Astrocyte (in vitro differentiated cells and primary cell): ENCODE data around the gene KDM1A. TPM values are rescaled to one million over a fixed set of nuclear protein-coding genes. Genes with fewer than 3 reads are reported as not detected.

Source experiments
- DNase-seq: peaks from one replicate; pipeline ENCODE4 v3.0.0-alpha.2; 2010; ENCODE audit warnings: low read depth
- FAIRE-seq: peaks from 2 replicates; lab custom pipeline; 2011; peaks lifted over from hg19 to GRCh38; lab: Jason Lieb, UNC
- H2AFZ ChIP-seq: 2 replicates; pipeline ENCODE4 v1.6.0; 2012; ENCODE audit warnings: low read depth, low read length, inconsistent platforms
- H3K27ac ChIP-seq: 2 replicates; pipeline ENCODE4 v1.5.1; 2011; ENCODE audit warnings: low read depth, low read length, inconsistent platforms
- H3K27me3 ChIP-seq: 2 replicates; pipeline ENCODE4 v1.6.0; 2011; ENCODE audit warnings: low read length, inconsistent platforms; ENCODE audit not compliant: insufficient read depth
- H3K36me3 ChIP-seq: 2 replicates; pipeline ENCODE4 v1.5.1; 2011; ENCODE audit warnings: low read length, inconsistent platforms; ENCODE audit not compliant: insufficient read depth
- H3K4me1 ChIP-seq: 2 replicates; pipeline ENCODE4 v1.5.1; 2011; ENCODE audit warnings: low read length, inconsistent platforms; ENCODE audit not compliant: insufficient read depth
- H3K4me2 ChIP-seq: 2 replicates; pipeline ENCODE4 v1.6.0; 2012; ENCODE audit warnings: low read length, inconsistent platforms
- H3K4me3 ChIP-seq: 2 replicates; pipeline ENCODE4 v1.5.1; 2011; ENCODE audit warnings: low read depth, mild to moderate bottlenecking, low read length, inconsistent platforms; ENCODE audit not compliant: insufficient read depth
- H3K79me2 ChIP-seq: 2 replicates; pipeline ENCODE4 v1.6.0; 2012; ENCODE audit warnings: mild to moderate bottlenecking, low read length, inconsistent platforms; ENCODE audit not compliant: insufficient read depth
- H3K9ac ChIP-seq: 2 replicates; pipeline ENCODE4 v1.6.0; 2012; ENCODE audit warnings: mild to moderate bottlenecking, low read length, inconsistent platforms
- H3K9me3 ChIP-seq: 2 replicates; pipeline ENCODE4 v1.5.1; 2012; ENCODE audit warnings: low read depth, mild to moderate bottlenecking, low read length, inconsistent platforms; ENCODE audit not compliant: insufficient read depth
- H4K20me1 ChIP-seq: 2 replicates; pipeline ENCODE4 v1.6.0; 2012; ENCODE audit warnings: low read length, inconsistent platforms; ENCODE audit not compliant: insufficient read depth
- H3K27ac Mint-ChIP-seq: one replicate; pipeline ENCODE4 v1.8.0; 2021; ENCODE audit warnings: mild to moderate bottlenecking, mixed read lengths; ENCODE audit not compliant: unreplicated experiment
- H3K27me3 Mint-ChIP-seq: one replicate; pipeline ENCODE4 v1.8.0; 2021; ENCODE audit warnings: low read depth, mixed read lengths; ENCODE audit not compliant: unreplicated experiment
- H3K36me3 Mint-ChIP-seq: one replicate; pipeline ENCODE4 v1.8.0; 2021; ENCODE audit warnings: low read depth, mixed read lengths; ENCODE audit not compliant: unreplicated experiment
- H3K4me1 Mint-ChIP-seq: one replicate; pipeline ENCODE4 v1.8.0; 2021; ENCODE audit warnings: low read depth, mixed read lengths; ENCODE audit not compliant: unreplicated experiment
- H3K4me3 Mint-ChIP-seq: one replicate; pipeline ENCODE4 v1.8.0; 2021; ENCODE audit warnings: mild to moderate bottlenecking, moderate library complexity, mixed read lengths; ENCODE audit not compliant: unreplicated experiment
- H3K9me3 Mint-ChIP-seq: one replicate; pipeline ENCODE4 v1.8.0; 2021; ENCODE audit warnings: mild to moderate bottlenecking, mixed read lengths; ENCODE audit not compliant: unreplicated experiment
- CTCF ChIP-seq: IDR thresholded peaks from 2 replicates; pipeline ENCODE4 v1.5.1; 2011; ENCODE audit warnings: low read depth, mild to moderate bottlenecking, inconsistent platforms, low read length, moderate library complexity; ENCODE audit not compliant: insufficient read depth
- EZH2 ChIP-seq: IDR thresholded peaks from 2 replicates; pipeline ENCODE4 v1.6.1; 2012; ENCODE audit warnings: mild to moderate bottlenecking, low read length, inconsistent platforms; ENCODE audit not compliant: insufficient read depth
- total RNA-seq: library from RNA; stranded (reverse); gene quantifications from 2 replicates; pipeline ENCODE4 v1.2.1, GENCODE V29; 2021

KDM1A gene
- total RNA-seq, 1 donor from 2014 or later: 110 TPM

DNA sequence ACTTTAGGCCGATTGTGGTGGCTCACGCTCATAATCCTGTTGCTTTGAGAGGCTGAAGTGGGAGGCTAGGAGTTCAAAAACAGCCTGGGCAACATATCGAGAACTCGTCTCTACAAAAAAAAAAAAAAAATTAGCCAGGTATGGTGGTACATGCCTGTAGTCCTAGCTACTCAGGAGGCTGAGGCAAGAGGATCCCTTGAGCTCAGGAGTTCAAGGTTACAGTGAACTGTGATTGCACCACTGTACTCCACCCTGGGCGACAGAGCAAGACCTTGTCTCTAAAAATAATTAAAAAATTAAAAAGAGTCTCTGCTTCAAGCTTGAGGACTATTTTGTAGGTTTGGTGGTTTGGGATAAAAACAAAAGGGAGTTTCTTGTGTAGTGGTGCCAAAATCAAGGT is 21.2 kb downstream of the KDM1A start:
- Mint-ChIP-seq H3K27ac (no peak overlapping the region), H3K9me3 (no peaks in the 10 kb centered on the region), H3K4me1 (peaks cover 26% of the 10 kb centered on the region), H3K27me3 (no peaks in the 10 kb centered on the region), H3K4me3 (no peak overlapping the region), H3K36me3 (peaks cover 1% of the 10 kb centered on the region)
- Histone ChIP-seq H3K27me3 (no peaks in the 10 kb centered on the region), H3K9me3 (no peaks in the 10 kb centered on the region), H3K9ac (no peak overlapping the region), H2AFZ (no peak overlapping the region), H3K79me2 (peaks cover 94% of the 10 kb centered on the region), H3K36me3 (peaks cover 3% of the 10 kb centered on the region), H3K27ac (no peak overlapping the region), H4K20me1 (peaks cover 87% of the 10 kb centered on the region), H3K4me1 (peaks cover 7% of the 10 kb centered on the region), H3K4me3 (no peak overlapping the region), H3K4me2 (no peak overlapping the region)
- no peak for DNase-seq
- FAIRE-seq: no peak
- TF ChIP-seq CTCF (no peak), EZH2 (no peak)

- peaks cover 3% of the 10 kb centered on the region for H3K36me3 ChIP-seq
- peak overlapping the region; percentile 12 for H3K27ac Mint-ChIP-seq
- peaks cover 94% of the 10 kb centered on the region for H3K79me2 ChIP-seq
- H3K9me3 ChIP-seq: no peaks in the 10 kb centered on the region
- no peak overlapping the region for H2AFZ ChIP-seq
- H3K4me3 Mint-ChIP-seq: no peak overlapping the region
- H4K20me1 ChIP-seq: peaks cover 81% of the 10 kb centered on the region
- no peak overlapping the region for H3K9ac ChIP-seq
- peaks cover 2% of the 10 kb centered on the region for H3K36me3 Mint-ChIP-seq
- H3K27me3 Mint-ChIP-seq: no peaks in the 10 kb centered on the region
- TF ChIP-seq EZH2: no peak
- TF ChIP-seq CTCF: no peak
- H3K4me1 ChIP-seq: no peaks in the 10 kb centered on the region
- H3K9me3 Mint-ChIP-seq: no peaks in the 10 kb centered on the region
- no peak overlapping the region for H3K4me3 ChIP-seq
- peaks cover 16% of the 10 kb centered on the region for H3K4me1 Mint-ChIP-seq
- H3K27me3 ChIP-seq: no peaks in the 10 kb centered on the region
- DNase-seq (no peak), FAIRE-seq (no peak)
- no peak overlapping the region for H3K27ac ChIP-seq
- H3K4me2 ChIP-seq: no peak overlapping the region
These were observed 24.8 kb downstream of the KDM1A start for GRCh38 chr1:23044035-23044434.

GRCh38 chr1:23050201-23050600 is 30.9 kb downstream of the KDM1A start:
- Histone ChIP-seq H3K79me2 (peaks cover 86% of the 10 kb centered on the region), H3K27ac (no peak overlapping the region)

More at GRCh38 chr1:23050201-23050600, 30.9 kb downstream of the KDM1A start:
- no peak for TF ChIP-seq EZH2
- no peak for TF ChIP-seq CTCF
- FAIRE-seq: peak; percentile 5
- peak overlapping the region; percentile 80 for H3K27ac Mint-ChIP-seq
- no peaks in the 10 kb centered on the region for H3K4me1 ChIP-seq
- no peak overlapping the region for H3K4me3 Mint-ChIP-seq
- H3K36me3 Mint-ChIP-seq: peaks cover 9% of the 10 kb centered on the region
- H3K9me3 Mint-ChIP-seq: no peaks in the 10 kb centered on the region
- no peak for DNase-seq
- H3K9me3 ChIP-seq: no peaks in the 10 kb centered on the region
- no peaks in the 10 kb centered on the region for H3K27me3 Mint-ChIP-seq
- no peaks in the 10 kb centered on the region for H3K27me3 ChIP-seq
- H4K20me1 ChIP-seq: peaks cover 60% of the 10 kb centered on the region
- H3K36me3 ChIP-seq: peaks cover 23% of the 10 kb centered on the region
- no peak overlapping the region for H3K4me3 ChIP-seq
- H3K4me2 ChIP-seq: no peak overlapping the region
- H3K9ac ChIP-seq: no peak overlapping the region
- H2AFZ ChIP-seq: no peak overlapping the region
- H3K4me1 Mint-ChIP-seq: peaks cover 14% of the 10 kb centered on the region
